ENCODE measurements around the gene TTYH2.

TTYH2 gene

DNA sequence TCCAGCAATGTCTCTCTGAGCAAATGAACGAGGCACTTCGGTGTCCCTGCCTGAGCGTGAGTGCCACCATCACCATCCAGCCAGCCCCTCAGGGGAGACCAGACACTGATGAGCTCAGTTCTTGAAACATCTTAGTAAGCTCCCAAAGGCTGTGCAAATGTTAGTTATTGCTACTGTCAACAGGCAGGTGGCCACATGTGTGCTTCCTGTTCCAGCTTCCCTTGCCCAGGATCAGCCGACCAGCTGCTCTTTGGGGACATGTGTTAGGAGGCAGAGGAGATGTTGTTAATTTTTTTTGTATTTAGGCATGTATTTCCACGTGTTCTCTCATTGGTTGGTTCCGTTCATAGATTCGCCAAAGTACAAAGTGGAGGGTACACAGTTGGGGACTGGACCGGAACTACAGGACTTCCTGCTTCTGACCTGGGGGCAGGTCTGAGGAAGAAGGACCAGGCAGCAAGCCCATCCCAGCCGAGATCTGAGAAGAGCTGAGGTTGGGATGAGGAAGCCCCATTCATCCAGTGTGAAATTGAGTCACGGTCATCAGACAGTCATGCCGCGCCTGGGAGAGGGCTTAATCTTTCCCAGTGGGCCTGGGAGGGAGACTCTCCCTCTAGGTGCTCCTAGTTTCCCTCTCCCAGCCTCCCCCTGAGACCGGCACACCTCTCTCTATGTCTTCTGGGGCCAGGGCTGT, 3.8 kb downstream of the TTYH2 start:
- no peak for DNase-seq

DNA sequence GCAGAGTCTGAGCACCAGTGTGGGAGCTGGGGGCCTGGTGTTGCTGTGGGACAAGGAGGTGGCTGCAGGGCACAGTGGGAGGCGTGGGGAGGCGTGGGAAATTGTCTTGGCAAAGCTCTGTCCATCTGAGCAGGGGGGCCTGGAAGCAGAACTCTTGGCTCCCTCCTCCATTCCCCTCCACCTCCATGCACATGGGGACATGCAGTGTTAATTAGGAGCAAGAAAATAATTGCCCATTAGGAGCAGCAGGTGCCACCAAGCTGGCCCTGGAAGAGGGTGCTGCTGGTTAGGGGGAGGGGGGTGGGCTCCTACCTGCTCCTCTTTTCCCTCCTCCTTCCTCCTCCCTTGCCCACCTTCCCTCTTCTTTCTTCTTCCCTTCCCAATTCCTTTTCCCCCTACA, 4.5 kb downstream of the TTYH2 start:
- DNase-seq, result no peak

DNA sequence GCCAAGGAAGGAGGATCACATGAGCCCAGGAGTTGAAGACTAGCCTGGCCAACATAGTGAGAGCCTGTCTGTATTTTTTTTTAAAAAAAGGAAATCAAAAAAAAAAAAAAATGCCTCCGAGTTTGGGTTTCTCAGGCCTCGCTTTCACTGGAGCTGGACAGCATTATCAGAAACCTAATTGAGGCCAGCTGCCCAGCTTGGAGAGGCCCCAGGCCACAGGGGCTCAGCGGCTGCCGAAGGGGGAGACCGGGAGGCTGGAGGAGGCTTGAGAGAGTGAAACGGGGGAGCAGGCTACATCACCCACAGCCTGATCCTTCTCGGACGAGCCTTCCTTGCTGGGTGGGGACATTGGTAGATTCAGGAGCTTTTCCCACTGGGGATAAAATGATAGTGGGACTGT, 5.1 kb downstream of the TTYH2 start:
- no peak for DNase-seq

DNA sequence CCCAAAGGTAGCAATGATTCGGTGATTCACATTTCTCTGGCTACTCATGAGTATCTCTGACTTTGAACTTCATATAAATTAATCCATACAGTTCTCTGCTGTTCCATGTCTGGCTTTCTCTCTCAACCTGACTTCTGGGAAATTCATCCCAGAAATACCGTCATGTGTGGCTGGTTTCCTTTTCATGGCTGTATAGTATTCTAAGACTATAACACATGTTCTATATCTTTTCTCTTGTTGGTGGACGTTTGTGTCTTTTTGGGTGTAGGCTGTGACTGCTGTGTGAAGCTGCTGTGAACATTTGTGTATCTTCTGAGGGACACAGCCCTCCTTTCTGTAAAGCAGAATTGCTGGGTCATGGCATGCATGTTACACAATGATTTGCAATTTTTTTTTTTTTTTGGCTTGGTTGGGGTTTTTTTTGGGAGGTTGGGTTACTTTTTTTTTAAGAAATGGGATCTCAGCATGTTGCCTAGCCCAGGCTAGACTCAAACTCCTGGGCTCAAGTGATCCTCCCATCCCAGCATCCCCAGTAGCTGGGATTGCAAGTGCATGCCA, 6.3 kb downstream of the TTYH2 start:
- no peak for DNase-seq

DNA sequence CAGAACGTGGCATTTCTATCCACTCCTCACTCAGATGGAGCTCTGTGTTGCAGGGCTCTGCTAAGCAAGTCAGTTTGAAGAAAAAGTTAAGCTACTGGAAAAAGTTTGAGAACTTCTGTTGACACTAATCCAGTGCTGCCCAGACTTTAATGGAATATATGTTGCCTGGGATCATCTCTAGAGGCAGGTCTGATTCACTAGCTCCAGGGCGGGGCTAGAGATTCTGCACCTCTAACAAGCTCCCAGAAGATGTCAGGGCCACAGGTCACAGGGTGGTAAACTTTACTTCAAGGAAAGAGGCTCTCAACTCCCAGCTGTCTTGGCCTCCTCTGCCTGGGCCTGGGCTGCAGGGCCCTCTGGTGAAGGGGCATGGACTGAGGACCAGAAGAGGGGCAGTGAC, 6.8 kb downstream of the TTYH2 start:
- no peak for DNase-seq

DNA sequence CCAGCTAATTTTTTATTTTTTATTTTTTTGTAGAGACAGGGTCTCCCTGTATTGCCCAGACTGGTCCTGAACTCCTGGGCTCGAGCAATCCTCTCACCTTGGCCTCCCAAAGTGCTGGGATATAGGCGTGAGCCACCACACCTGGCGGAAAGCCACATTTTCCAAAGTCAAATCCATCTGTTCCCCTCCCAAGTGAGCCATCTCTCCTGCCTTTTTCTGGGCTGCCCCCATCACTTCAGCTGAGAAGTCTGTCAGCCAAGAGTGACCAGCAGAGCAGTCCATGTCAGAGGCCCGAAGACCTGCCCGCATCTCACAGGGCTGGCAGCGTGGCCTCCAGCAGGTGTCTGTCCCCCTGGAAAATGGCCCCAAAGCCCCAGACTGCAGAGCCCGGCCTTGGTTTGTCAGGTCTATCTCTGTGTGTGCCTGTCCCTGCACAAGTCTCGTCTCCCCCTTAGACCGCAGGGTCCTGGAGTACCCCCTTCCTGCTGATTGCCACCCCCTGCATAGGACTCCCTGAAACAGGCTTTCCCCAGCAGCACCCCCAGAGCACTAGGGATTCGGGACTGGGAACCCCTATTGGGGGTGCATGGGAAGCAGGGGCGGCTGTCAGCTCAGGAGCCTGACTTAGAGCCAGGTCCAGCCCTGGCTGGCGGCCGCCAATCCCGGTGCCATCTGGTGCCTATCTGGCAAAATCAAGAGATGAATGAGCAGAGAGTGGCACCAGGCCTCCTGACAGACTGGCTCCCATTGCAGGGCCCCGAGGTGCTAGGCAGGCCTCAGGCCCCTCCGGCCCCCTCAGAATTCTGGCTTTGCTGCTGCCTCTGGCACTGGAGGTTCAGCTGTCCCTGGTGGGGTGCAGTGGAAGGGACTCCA, 7.8 kb downstream of the TTYH2 start:
- DNase-seq, result no peak

DNA sequence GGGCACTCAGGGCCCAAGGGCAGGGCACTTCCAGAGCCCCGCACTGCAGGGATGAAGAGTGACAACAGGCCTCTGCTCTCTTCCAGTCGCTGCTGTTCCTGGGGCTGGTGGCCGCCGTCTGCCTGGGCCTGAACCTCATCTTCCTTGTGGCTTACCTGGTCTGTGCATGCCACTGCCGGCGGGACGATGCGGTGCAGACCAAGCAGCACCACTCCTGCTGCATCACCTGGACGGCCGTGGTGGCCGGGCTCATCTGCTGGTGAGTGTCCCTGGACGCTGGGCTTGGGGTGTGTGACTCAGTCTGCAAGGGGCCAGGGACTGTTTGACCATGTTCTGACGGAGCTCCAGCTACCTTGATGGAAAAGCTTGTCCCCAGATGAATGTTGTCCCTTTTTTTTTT, 9.0 kb downstream of the TTYH2 start:
- no peak for DNase-seq

DNA sequence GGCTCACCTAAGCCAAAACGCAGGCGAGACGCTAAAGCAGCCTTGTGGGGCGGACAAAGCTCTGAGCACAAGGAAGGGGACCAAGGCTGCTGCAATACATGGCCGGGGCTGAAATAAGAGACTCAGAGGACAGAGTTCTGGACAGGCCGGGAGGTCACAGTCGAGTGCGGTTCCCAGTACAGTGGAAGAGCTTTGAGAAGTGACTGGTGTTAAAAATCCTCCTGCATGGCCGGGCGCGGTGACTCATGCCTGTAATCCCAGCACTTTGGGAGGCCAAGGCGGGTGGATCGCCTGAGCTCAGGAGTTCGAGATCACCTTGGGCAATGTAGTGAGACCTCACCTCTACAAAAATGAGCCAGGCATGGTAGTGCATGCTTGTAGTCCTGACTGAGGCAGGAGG, 10.5 kb downstream of the TTYH2 start:
- DNase-seq, result no peak

DNA sequence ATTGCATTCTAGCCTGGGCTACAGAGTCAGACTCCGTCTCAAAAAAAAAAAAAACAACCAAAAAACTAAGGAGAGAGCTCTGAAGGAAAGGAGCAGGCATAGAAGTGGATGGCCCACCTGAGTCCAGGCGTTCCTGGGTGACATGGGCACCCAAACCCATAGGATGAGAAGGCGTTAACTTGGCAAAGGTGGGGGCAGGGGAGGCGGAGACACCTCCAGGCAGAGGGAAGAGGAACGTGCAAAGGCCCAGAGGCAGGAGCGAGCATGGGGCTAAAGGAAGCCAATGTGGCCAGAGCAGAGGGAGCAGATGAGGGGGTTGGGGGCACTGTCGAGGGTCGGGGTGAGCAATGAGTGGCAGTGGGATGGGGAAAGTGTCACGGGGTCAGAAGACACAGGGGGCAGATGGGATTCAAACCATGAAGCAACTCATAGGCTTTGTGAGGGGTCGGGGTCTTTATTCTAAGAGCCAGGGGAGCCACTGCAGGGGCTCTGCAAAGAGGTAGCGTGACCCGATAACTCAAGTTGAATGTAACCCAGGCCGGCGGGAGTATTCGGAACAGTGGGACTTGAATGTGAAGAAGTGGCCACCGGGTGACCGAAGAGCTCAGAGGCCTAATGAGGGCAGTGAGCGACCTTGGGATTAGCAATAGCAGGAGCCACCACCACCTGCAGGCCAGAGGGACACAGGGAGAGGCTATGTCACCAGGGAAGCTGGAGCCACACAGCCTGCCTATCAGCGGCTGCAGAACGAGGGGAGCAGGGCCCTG, 11.8 kb downstream of the TTYH2 start:
- DNase-seq, result no peak

DNA sequence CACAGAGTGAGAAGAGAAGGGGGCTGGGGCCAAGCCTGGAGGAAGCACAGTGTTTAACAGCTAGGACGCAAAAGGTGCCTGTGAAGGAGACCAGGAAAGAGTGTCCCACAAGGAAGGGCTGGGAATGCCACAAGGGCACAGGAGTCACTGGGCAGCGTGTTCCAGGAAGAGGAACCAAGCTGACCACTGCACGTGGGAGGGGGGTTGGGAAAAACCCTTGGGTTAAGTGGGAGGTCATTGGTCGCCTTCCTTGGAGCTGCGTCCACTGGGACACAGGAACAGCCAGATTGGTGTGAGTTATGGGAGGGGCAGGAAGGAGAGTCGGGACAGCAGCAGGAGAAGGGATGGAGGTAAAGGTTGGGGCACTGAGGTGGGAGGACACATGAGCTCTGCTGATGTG, 12.9 kb downstream of the TTYH2 start:
- no peak for DNase-seq

DNA sequence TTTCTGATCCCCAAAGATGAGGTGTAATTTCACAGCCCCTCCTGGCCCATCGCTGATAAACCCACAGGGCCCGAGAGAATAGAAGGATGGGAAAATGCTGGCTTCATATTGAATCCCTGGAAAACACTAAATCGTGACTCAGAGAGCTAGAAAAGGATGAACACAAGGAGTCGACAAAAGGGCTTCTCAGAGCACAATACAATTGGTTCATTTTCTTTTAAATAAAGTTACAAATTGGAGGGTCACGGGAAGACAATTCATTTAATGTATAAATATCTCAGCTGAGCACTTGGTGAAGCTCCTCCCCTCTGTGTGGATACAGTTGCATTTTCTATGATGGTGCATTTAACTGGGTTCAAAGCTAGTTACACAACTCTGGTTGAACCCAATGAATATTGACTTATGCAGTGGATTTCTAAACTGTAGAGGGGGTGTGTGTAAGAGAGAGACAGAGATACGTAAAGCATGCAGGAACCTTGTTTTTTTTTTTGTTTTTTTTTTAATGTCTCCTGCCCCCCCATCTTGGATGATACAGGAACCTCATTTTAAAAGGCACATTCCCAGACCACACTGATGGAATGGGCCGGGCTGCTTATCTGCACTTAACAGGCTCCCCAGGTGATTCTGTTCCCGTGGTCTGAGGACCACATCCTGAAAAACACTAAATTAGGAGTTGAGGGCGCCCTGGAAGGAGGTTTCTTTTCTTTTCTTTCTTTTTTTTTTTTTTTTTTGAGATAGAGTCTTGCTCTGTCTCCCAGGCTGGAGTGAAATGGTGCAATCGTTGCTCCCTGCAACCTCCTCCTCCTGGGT, 14.1 kb downstream of the TTYH2 start:
- no peak for DNase-seq

DNA sequence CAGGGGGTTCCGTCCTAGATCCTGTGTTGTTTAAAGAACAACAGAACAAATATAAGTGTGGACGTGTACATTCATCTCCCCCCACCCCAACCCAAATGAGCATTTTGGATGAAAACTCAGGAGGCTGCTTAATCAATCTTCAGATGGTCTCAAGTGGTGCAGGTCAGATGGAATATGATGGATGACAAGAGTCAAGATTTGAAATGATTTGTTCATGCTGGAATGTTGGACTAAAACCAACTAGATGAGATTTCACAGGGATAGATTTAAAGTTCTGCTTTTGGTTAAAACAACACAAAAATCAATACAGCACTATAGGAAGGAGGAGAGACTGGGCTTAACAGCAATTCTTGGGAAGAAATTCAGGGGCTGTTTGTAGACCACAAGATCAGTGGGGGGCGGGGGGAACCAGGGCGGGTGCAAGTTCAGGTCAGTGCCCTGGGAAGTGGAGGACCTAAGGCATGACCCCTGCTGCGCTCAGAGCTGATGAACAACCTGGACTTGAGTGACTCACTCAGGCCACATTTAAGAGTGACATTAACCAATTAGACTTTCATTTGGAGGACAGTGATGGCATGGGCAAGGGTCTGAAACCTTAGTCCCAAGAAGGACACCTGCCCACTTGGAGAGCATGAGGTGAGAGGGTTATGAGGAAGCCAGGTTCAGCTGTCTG, 15.1 kb downstream of the TTYH2 start:
- DNase-seq, result no peak

DNA sequence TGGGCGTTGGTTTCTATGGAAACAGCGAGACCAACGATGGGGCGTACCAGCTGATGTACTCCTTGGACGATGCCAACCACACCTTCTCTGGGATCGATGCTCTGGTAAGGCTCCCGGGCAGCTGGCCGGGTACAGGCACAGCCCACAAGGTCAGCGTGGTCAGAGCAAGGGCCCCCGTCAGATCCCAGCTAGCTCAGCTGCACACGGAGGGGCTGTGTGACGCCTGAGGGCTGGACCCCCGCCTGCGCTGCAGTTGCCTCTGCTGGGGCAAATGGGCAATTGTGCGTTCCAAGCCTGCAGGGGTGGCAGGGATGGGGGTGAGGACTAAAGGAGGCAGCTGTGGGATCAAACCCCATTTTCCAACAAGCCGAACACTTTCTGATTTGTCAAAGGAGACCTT, 17.5 kb downstream of the TTYH2 start:
- DNase-seq, result no peak

DNA sequence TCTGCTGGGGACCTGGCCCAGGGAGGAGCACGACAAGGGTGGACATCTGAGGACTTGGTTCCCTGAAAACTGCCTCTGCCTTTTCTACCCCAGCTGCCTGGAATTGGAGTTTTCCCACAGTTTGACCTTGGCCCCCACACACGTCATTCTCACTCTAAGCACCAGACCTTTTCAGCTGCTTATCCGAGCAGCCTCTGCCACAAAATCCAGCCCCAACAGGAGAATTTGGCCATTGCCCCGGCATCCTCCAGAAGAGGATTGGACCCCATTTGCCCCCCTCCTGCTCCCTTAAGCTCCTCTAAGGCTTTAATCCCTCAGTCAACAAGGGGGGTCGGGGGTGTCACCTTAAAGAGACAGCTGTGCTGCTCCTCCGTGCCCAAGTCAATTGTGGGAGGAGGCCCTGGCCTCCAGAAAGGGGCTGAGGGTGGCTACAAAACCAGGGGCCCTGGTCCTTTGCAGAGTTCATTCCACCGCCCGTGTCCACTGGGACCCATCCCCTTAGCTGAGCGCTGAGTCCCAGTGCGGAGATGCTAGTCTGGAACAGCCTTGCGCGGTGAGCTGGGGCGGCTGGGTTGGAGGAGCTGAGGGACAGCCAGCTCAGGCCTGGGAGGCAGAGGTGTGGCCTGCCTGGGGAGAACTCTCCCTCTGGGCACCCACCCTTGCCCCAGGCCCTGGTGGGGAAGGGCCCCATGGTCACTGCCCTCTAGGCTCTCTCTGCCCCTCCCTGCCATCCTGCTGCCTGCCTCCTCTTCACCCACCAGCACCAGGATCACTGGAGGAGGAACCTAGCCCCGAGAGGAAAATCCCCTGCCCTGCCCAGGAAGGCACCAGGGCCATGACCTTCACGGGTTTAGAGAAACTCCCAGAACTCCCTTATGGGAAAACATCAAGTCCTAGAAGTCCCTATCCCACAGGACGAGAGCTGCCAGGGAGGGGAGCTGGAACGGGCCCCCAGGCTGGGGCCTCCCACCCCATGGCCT, 18.8 kb downstream of the TTYH2 start:
- no peak for DNase-seq

DNA sequence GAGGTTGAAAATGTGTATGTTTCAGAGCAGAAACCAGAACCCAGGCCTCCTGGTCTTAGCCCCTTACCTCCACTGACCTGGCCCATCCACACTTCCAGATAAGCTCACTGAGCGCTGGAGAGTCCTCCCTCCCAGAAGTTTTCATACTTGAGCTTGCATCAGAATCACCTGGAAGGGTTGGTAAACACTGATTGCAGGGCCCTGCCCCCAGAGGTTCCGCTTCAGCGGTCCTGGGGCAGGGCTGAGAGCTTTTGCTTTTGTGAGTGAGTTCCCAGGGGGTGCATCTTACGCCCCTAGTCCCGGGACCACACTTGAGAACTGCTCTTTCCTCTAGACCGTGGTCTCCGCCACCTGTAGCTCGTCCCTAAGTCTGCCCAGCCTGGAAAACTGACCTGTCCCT, 20.6 kb downstream of the TTYH2 start:
- no peak for DNase-seq

DNA sequence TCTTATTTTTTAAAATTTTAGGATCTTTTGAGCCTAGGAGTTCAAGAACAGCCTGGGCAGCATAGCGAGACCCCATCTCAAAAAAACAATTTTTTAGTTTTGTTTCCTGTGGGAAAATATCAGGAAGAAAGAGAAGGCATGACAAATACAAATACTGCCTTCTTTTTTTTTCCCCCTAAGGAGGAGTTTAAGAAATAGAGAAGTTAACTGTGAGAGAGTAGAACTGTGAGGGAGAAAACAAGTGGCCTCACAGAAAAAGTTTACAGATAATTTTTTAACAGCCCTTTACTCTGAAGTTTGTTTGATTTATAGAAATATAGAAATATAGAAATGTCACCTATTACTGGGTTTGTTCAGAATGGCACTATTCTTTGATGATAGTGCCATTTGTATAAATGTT, 21.1 kb downstream of the TTYH2 start:
- no peak for DNase-seq

DNA sequence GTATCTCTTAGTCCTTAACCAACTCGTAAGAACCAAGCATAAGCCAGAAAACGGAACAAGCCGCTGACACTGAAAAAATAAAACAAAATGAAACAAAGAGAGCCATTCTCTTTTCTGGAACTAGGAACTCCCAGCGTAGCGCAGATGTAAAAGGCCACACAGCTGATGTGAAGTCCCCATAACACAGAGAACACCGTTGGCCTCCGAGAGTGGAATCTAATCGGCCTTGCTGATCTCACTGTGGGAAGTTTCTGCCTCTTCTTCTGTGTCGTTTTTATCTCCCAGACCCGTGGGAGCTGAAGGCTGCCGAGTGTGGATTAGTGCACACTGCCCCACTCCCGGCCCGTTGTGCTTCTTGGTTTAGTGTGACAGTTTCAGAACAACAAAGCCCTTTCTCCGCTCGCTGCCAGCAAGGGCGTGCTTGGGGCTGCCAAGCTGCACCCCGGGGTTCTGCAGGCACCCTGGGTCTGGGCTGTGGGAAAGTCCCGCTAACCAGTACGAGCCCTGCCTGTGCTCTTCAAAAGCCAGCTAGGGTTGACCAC, 21.7 kb downstream of the TTYH2 start:
- no peak for DNase-seq

DNA sequence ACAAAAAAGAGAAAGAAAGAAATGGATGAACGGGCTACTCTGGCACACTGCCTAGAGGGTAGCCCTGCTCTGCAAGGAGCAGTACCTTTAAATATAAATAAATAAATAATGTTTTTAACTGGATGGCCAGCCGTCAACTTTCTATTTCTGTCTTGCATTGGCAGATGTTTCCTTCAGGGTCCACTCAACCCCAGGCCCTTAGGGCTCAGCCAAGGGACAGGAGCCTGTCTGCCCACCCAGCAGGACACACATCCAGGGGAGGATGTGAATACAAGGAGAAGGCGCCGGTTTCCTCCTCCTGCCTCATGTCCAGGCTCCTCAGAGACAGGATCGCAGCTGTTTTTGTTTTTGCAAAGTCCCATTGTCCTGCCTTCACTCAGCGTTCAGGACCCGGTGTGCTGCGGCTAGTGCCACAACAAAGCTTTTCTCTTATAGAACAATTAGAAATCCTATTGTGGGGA, 22.6 kb downstream of the TTYH2 start:
- DNase-seq, result no peak

DNA sequence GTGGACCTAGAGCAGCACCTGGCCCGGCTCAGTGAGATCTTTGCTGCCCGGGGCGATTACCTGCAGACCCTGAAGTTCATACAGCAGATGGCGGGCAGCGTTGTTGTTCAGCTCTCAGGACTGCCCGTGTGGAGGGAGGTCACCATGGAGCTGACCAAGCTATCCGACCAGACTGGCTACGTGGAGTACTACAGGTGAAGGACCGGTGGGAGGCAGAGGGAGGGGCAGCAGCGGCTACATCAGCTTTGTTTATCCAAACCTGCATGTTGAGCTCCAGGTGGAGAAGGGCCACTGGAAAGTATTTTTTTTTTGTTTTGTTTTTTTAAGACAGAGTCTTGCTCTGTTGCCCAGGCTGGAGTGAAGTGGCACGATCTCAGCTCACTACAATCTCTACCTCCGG, 23.9 kb downstream of the TTYH2 start:
- no peak for DNase-seq

DNA sequence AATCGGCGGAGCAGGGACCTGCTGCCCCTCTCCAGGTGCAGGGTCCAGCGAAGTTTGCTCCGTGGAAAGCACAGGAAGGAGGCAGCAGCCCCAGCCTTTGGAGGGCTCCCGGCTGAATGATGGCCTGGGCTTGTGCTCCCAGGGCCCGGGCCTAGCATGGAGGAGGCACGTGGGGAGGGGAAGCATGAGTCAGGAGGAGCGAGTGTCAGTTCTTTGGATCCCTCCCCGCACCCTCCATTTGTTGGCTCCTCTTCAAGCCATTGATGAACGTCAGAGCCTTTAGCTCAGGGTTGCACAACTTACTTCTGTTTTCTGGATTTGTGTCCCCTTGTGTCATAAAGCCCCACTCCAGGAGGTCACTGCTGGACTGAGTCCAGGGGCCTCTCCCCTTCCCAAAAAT, 25.8 kb downstream of the TTYH2 start:
- no peak for DNase-seq
